Subcutaneous preadipocyte (primary cell): ENCODE results near the gene PPP2R3B. TPM values are rescaled to one million over a fixed set of nuclear protein-coding genes. Genes with fewer than 3 reads are reported as not detected.

ENCODE experiments used
- small RNA-seq: library from RNA; depleted of rRNA; stranded (forward); fragments of <200 nt; gene quantifications from one replicate; pipeline ENCODE3, GENCODE V24; 2012
- total RNA-seq: library from RNA; depleted of rRNA; stranded (reverse); fragments of >200 nt; gene quantifications from 2 replicates; pipeline ENCODE4 v1.2.3, GENCODE V29; 2012

PPP2R3B gene, protein sequence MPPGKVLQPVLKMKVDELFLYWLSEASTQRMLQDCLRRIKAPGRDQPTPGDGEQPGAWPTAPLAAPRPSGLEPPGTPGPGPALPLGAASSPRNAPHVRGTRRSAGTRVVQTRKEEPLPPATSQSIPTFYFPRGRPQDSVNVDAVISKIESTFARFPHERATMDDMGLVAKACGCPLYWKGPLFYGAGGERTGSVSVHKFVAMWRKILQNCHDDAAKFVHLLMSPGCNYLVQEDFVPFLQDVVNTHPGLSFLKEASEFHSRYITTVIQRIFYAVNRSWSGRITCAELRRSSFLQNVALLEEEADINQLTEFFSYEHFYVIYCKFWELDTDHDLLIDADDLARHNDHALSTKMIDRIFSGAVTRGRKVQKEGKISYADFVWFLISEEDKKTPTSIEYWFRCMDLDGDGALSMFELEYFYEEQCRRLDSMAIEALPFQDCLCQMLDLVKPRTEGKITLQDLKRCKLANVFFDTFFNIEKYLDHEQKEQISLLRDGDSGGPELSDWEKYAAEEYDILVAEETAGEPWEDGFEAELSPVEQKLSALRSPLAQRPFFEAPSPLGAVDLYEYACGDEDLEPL
- total RNA-seq: 12.5 and 12.7 TPM in 2 replicates

DNA sequence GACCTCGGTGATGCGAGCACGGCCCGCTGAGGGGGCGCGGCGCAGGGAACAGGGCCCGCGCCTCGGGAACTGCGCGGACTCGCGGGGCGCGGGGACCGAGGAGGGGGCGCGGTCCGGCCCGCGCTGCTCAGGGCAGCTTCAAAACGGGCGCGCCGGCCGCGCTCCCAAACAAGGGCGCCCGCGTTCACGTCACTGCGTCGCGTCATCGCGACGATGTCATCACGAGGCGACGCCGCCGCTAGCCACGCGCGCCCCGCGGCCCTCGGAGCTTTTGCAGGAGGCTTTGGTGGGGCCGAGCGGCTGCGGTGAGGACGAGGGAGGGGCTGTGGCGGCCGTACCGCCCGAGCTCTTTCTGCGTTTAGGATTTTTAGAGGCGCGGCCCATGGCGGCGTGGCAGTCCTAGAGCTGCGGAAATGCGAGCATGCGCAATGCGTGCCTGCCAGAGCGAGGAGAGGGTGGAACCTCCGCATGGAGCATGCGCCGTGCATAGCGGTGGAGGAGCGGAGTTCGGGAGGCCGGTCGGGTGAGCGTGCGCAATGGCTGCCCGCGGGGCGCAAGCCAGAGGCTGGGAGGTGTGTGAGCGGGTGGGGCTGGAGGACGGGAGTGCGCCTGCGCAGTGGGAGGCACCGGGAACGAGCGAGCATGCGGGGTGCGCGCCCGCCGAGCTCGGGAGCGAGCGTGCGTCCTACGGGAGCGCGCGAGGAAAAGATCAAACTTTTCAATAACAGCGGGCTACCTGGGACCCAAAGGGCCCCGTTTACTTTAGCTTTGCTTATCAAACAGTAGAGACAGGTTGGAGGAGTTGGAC, at the start of gene PPP2R3B:
Gene PPP2R3B, minus strand, starts transcription at position 140 of the 808 bp plus-strand sequence. CDS start 216 bp downstream, outside the sequence.

GRCh38 chrX:318739-319578, 67.7 kb downstream of the PPP2R3B start, which contains the start of gene GTPBP6:
Gene GTPBP6, minus strand, starts transcription at chrX:318796. Its CDS starts 9 bp downstream, at chrX:318787.

Small RNAs within 50 kb of the gene (small RNA-seq; reads per million reads assigned to genes)
- gene RF00017: not detected

Other genes with a start within 250 kb of the PPP2R3B start
- 4.8 and 7.4 TPM in 2 replicates for gene PLCXD1, start 105.5 kb downstream of the PPP2R3B start, total RNA-seq
- 52.2 and 58.5 TPM in 2 replicates for gene GTPBP6, start 68.1 kb downstream of the PPP2R3B start, total RNA-seq
- not detected in 2 replicates for gene SHOX, start 243.9 kb upstream of the PPP2R3B start, total RNA-seq